Tibial nerve (tissue), 4 donors: ENCODE results near the gene MEGF8. TPM values are rescaled to one million over a fixed set of nuclear protein-coding genes. Genes with fewer than 3 reads are reported as not detected.

Source experiments
- DNase-seq, 2 donors: peaks; one replicate each; pipeline ENCODE4 v3.0.0-alpha.2; 2019; ENCODE audit warnings: low spot score in 2 of 2
- H3K27ac ChIP-seq, 4 donors: fragments of 200-600 bp; sonication (generic) in 3 of 4; one replicate each; pipeline ENCODE4 v1.5.1; 2017 to 2019; ENCODE audit warnings: mild to moderate bottlenecking in 1 of 4
- H3K27me3 ChIP-seq, 2 donors: fragments of 200-600 bp; sonication (generic) in 1 of 2; one replicate each; pipeline versions ENCODE4 v1.5.1 to v1.6.0; 2017 to 2019
- H3K36me3 ChIP-seq, 3 donors: fragments of 200-600 bp; sonication (generic); one replicate each; pipeline ENCODE4 v1.5.1; 2018 to 2019
- H3K4me1 ChIP-seq, 4 donors: fragments of 200-600 bp; sonication (generic) in 3 of 4; one replicate each; pipeline ENCODE4 v1.5.1; 2017 to 2019
- H3K4me3 ChIP-seq, 4 donors: fragments of 200-600 bp; sonication (generic) in 3 of 4; one replicate each; pipeline ENCODE4 v1.5.1; 2017 to 2019; ENCODE audit warnings: mild to moderate bottlenecking in 1 of 4, moderate library complexity in 1 of 4
- H3K9me3 ChIP-seq, 4 donors: fragments of 200-600 bp; sonication (generic) in 3 of 4; one replicate each; pipeline ENCODE4 v1.5.1; 2017 to 2019
- CTCF ChIP-seq, 5 experiments: fragments of 200-600 bp in 3 of 5; fragments of 450-650 bp in 2 of 5; sonication (generic) in 3 of 5; IDR thresholded peaks; one replicate each; pipeline ENCODE4 v1.5.1; 2016 to 2019; ENCODE audit warnings: antibody characterized with exemption in 5 of 5, mild to moderate bottlenecking in 3 of 5, moderate library complexity in 2 of 5
- EP300 ChIP-seq, 2 donors: sonication (generic); formaldehyde crosslinking; IDR thresholded peaks; one replicate each; pipeline ENCODE4 v1.6.1; 2017; ENCODE audit warnings: antibody characterized with exemption in 2 of 2, mild to moderate bottlenecking in 1 of 2
- POLR2A ChIP-seq, 2 donors: fragments of 450-650 bp; IDR thresholded peaks; one replicate each; pipeline ENCODE4 v1.6.1; 2017; ENCODE audit warnings: antibody characterized with exemption in 2 of 2, mild to moderate bottlenecking in 2 of 2, moderate library complexity in 2 of 2
- WGBS, 2 donors: methylation state at CpG; one replicate each; pipeline ENCODE4 v1.1.5; 2018; 5-methylcytosine and 5-hydroxymethylcytosine counted together
- total RNA-seq, 4 donors: library from RNA; depleted of rRNA; stranded (reverse); fragments of >200 nt; gene quantifications; one replicate each; pipeline ENCODE4 v1.1.0, GENCODE V29; 2016

Gene MEGF8
- total RNA-seq, 4 donors from 2014 or later: 17.9 to 33.3 (median 22.4) TPM

GRCh38 chr19:42366673-42367072, 41.2 kb downstream of the MEGF8 start:
- 25 to 50% methylated on average over 1 of the region's 1 CpG for WGBS, 2 donors
- no peak overlapping the region for H3K27ac ChIP-seq
- DNase-seq: no peak
- H3K27me3 ChIP-seq: no peaks in the 10 kb centered on the region
- H3K9me3 ChIP-seq: peaks cover 0 to 7% (median 0%) of the 10 kb centered on the region in 4 donors
- no peak for TF ChIP-seq POLR2A (IDR thresholded peaks at IDR 0.05)
- TF ChIP-seq EP300 (IDR thresholded peaks at IDR 0.05): no peak
- no peak for TF ChIP-seq CTCF (IDR thresholded peaks at IDR 0.05)
- no peak overlapping the region for H3K4me3 ChIP-seq
- H3K4me1 ChIP-seq: peaks cover 0 to 4% (median 0%) of the 10 kb centered on the region in 4 donors
- peaks cover 0 to 91% (median 0%) of the 10 kb centered on the region in 3 donors for H3K36me3 ChIP-seq

GRCh38 chr19:42367929-42368328, 42.5 kb downstream of the MEGF8 start:
- Histone ChIP-seq H3K4me3 (no peak overlapping the region), H3K36me3 (peaks cover 0 to 90% (median 0%) of the 10 kb centered on the region in 3 donors), H3K9me3 (peaks cover 0 to 7% (median 0%) of the 10 kb centered on the region in 4 donors), H3K4me1 (peaks cover 0 to 4% (median 0%) of the 10 kb centered on the region in 4 donors), H3K27ac (no peak overlapping the region), H3K27me3 (no peaks in the 10 kb centered on the region)
- TF ChIP-seq CTCF (IDR thresholded peaks at IDR 0.05): no peak
- no peak for TF ChIP-seq POLR2A (IDR thresholded peaks at IDR 0.05)
- no peak for TF ChIP-seq EP300 (IDR thresholded peaks at IDR 0.05)
- no peak for DNase-seq
- 95% methylated on average over 4 of the region's 4 CpGs for WGBS, 2 donors

GRCh38 chr19:42368360-42368759, 42.9 kb downstream of the MEGF8 start:
- TF ChIP-seq EP300 (IDR thresholded peaks at IDR 0.05) (no peak), POLR2A (IDR thresholded peaks at IDR 0.05) (no peak), CTCF (IDR thresholded peaks at IDR 0.05) (no peak)
- Histone ChIP-seq H3K4me1 (peaks cover 0 to 4% (median 0%) of the 10 kb centered on the region in 4 donors), H3K4me3 (no peak overlapping the region), H3K27me3 (no peaks in the 10 kb centered on the region), H3K27ac (no peak overlapping the region), H3K36me3 (peaks cover 0 to 90% (median 0%) of the 10 kb centered on the region in 3 donors), H3K9me3 (peaks cover 0 to 3% (median 0%) of the 10 kb centered on the region in 4 donors)
- WGBS, 2 donors: 92 to 95% methylated on average over 11 of the region's 11 CpGs
- DNase-seq: no peak

GRCh38 chr19:42368765-42369164, 43.3 kb downstream of the MEGF8 start:
- no peak for DNase-seq
- no peak overlapping the region for H3K4me3 ChIP-seq
- peaks cover 0 to 90% (median 0%) of the 10 kb centered on the region in 3 donors for H3K36me3 ChIP-seq
- 89% methylated on average over 15 of the region's 15 CpGs for WGBS, 2 donors
- no peaks in the 10 kb centered on the region for H3K27me3 ChIP-seq
- no peak overlapping the region for H3K27ac ChIP-seq
- no peak for TF ChIP-seq POLR2A (IDR thresholded peaks at IDR 0.05)
- TF ChIP-seq CTCF (IDR thresholded peaks at IDR 0.05): no peak
- no peak for TF ChIP-seq EP300 (IDR thresholded peaks at IDR 0.05)
- peaks cover 0 to 3% (median 0%) of the 10 kb centered on the region in 4 donors for H3K9me3 ChIP-seq
- H3K4me1 ChIP-seq: peaks cover 0 to 4% (median 0%) of the 10 kb centered on the region in 4 donors

- Histone ChIP-seq H3K4me1 (peaks cover 0 to 4% (median 0%) of the 10 kb centered on the region in 4 donors), H3K27me3 (no peaks in the 10 kb centered on the region), H3K27ac (no peak overlapping the region), H3K36me3 (peaks cover 0 to 89% (median 0%) of the 10 kb centered on the region in 3 donors), H3K4me3 (no peak overlapping the region), H3K9me3 (no peaks in the 10 kb centered on the region)
- no peak for DNase-seq
- TF ChIP-seq POLR2A (IDR thresholded peaks at IDR 0.05): no peak
- no peak for TF ChIP-seq CTCF (IDR thresholded peaks at IDR 0.05)
- no peak for TF ChIP-seq EP300 (IDR thresholded peaks at IDR 0.05)
- WGBS, 2 donors: 87 to 94% methylated on average over 27 of the region's 27 CpGs
These were observed 44.1 kb downstream of the MEGF8 start for GRCh38 chr19:42369433-42370067.
